Testis (tissue), 2 donors: ENCODE results near the gene PTPRR.

ENCODE experiments used
- CTCF ChIP-seq, 3 experiments: fragments of 450-650 bp in 2 of 3; fragments of 200-600 bp in 1 of 3; sonication (generic) in 1 of 3; IDR thresholded peaks; one replicate each; pipeline ENCODE4 v1.5.1; 2016 to 2019; ENCODE audit warnings: antibody characterized with exemption in 3 of 3, mild to moderate bottlenecking in 2 of 3, moderate library complexity in 1 of 3
- POLR2A ChIP-seq: fragments of 450-650 bp; IDR thresholded peaks from one replicate; pipeline ENCODE4 v1.6.1; 2017; ENCODE audit warnings: antibody characterized with exemption, mild to moderate bottlenecking, moderate library complexity

- TF ChIP-seq CTCF (IDR thresholded peaks at IDR 0.05) (no peak), POLR2A (no peak)
Measured at GRCh38 chr12:70648831-70649230, 271.7 kb downstream of the PTPRR start.
